ENCODE results near the gene VSTM4. TPM values are rescaled to one million over a fixed set of nuclear protein-coding genes. Genes with fewer than 3 reads are reported as not detected.

Gene VSTM4
- total RNA-seq, 1 donor from 2014 or later: 1.6 TPM

DNA sequence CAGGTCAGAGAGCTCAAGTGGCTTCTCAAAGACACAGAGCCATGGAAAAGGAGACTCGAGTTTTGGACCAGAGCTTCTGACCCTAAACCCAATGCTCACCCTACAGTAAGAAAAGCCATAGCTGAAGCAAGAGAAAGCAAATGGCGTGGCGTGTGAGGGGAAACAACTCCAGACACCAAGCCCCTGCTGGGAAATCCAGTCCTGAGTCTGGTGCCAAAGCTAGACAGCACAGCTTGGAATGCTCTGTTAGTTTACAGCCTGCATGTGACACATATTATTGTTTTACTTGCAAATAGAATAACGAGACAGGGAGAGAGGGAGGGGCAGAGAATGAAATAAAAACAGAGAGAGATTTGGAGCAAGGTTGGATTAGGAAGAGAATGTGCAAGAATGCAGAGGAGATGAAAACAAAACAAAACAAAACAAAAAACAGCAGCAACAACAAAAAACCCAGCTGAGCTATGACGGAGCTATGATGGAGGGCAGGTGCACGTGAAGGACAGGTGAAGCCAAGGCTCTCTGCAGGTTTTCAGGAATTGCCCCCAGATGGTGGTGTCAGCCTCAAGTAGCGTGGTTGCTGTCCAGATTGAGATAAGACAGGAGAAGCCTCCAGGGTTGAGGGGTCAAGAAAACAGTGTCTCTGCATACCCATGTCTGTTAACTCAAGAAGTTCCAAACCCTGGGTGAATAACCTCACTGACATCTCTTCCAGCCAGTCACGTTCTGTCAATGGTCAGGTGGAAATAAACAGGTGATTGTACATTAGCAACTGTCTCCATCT is 105.9 kb downstream of the VSTM4 start:
- DNase-seq (ENCODE audit: low read depth in 2 of 2): no peak

DNA sequence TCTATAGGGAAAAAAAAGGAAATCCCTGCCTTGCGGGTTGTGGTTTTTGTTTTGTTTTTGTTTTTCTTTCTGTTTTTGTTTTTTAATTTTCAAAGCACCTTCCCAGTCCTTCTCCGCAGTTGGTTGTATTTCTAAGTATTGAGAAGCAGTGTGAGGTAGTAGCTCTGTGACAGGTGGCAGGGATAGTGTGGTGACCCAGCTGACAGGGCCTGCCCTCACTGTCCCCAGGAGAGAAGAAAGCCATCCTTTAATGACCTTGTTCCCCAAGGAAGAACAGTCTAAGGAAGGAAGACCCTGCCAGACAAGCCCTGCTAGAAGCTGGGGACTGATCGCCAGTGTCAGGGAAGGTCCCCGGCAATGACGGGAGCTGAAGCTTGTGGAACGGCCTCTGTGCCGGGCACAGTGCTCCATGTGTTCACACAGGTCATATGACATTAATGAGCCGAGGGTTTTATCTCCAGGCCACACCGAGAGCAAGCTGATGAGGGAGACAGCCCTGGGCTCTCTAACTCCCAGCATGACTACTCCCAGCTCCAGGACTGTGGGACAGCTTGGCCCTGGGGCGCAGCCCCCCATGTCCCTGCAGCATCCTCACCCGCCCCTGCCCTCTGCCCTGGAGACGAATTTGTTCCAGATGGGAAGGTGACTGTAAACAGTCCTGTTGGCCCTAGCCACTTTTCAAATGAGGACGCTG is 106.7 kb downstream of the VSTM4 start:
- DNase-seq (ENCODE audit: low read depth in 2 of 2): no peak

DNA sequence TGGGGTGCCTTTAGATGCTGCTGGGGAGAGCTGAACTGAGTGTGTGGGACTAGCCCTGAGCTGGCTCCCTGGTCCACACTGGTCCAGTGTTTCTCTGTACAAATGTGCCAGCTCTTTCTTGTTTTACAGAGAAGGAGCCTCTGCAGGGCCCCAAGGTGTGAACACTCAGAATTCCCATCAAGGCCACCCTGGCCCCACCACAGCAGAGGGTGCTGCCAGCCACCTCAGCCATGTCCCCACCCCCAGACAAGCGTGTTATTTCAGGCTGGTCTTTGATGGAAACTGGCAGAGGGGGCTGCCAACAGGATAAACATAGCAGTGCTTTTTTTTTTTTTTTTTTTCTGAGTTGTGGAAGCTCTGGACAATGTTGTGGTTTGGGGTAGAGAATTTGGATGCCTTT is 107.2 kb downstream of the VSTM4 start:
- peak in 1 of 2 donors; percentile 6 for DNase-seq (ENCODE audit: low read depth in 2 of 2)

DNA sequence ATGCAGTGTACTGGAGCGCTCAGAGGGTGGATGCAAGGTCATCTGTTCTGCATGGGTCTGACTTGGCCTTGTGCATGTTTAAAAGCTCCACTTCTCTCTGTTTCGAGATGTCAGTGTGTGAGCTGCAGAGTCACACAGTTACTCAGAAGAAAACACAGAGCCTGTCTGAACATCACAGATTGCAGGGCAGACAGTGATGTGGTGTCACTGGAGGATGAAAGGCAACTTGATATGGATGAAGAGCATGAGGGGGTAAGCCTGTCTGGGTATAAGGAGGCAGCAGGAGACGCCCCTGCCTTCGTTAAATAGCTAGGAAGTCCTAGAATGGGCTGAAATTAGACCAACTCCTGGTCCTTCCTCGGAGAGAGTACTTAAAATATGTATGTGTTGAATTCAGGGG is 108.2 kb downstream of the VSTM4 start:
- no peak for DNase-seq (ENCODE audit: low read depth in 2 of 2)

DNA sequence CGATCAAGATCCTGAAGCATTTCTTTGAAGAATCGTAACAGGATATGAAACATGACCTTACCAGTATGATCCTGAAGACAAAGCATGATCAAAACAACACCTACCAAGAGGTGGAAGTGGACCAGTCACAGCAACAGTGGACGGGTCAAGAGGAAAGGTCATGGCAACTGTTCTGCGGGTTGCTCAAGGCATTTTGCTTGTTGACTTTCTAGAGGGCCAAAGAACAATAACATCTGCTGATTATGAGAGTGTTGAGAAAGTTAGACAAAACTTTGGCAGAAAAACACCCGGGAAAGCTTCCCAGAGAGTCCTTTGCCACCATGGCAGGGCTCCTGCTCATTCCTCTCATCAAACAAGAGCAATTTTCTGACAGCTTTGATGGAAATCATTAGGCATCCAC is 110.1 kb downstream of the VSTM4 start:
- no peak for DNase-seq (ENCODE audit: low read depth in 2 of 2)

DNA sequence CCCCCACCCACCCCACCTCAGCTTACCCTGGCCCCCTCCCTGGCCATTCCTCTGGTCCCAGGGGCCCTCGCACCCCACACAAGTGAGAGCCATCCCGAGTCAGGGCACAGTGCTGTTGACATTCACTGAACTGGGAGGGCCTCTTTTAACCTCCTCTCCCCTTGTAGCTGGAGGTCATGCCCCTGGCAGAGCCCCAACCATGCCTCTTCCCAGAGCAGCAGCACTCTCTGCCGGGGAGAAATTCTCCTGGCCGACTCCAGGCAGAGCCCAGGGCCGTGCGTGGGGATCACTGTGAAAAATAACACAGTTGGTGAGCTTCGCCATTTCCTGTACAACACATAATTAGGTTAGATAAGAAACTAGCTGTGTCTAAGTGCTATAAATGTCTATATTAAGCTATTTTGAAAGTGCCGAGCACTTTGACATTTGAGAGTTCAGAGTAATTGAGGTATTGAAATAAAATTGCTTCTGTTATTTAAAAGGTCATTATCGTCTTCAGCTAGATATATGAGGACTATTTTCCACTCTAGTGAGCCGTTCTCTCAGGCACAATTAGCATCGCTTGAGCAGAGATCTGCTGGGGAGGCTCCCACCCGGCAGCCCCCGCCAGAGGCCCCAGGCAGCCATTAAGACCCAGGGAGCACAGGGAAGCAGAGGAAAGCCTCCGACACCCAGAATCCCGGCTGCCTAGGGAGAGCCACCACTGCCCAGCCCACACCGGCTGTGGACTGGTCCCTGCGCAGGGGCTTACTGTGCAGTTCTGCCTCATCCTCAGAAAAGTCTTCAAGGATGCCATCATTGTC is 113.3 kb downstream of the VSTM4 start:
- DNase-seq (ENCODE audit: low read depth in 2 of 2): no peak

DNA sequence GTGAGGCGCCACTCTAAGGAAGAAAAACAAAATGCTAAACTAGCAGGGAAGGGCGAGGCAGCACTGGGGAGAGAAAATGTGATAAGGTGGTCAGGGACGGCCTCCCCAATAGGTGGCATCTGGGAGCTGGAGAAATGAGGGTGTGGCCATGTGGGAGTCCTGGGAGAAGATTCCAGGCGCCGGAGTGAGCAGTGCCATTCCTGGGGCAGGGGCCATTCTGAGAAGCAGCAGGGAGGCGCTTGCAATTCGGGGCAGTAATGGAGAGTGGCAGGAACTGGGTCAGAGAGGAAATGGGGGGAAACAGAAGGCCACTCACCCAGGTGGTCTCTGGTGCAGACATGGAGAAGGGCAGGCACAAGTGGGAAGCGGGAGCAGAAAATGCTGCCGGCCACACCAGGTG is 113.9 kb downstream of the VSTM4 start:
- no peak for DNase-seq (ENCODE audit: low read depth in 2 of 2)

DNA sequence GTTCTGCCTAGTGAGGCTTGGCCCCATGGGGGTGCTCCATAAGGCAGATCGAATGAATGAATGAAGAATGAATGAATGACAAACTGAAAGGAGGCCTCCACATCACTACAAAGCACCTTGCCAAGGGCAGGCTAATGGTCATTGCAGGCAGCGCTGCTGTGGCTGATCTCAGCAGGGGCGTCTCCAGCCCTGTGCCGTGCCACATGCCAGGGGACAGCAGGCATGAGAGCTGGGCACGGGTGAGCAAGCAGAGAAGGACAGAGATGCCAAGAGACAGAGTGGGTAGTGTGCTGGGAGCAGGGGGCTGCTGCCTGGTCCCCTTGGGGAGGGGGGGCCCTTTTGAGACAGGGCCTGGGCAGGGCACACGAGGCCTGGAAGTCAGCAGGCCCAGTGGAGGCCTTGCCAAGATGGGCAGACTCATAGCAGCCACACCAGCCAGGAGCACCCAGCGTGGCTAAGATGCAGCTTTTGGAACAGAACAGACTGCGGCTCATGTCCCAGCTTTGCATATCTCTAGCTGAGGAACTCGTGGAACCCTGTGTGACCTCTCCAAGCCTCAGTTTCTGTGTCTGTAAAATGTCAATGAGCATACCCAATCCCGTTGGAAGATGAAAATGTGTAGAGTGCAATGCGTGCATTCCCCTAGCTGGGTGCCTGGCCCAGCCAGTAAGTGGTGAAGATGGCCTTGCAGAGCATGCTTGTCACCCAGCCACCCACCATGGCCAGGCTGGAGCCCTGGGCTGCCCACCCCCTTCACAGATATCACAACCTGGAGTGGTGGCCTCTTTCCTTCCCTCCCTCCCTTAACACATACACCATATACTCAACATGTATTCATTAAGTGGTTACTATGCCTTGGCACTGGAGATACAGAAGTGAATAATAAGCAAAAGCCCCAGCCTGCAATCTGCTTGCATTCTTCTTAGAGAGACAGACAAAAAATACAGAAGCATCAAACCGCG is 114.6 kb downstream of the VSTM4 start:
- DNase-seq (ENCODE audit: low read depth in 2 of 2): no peak

DNA sequence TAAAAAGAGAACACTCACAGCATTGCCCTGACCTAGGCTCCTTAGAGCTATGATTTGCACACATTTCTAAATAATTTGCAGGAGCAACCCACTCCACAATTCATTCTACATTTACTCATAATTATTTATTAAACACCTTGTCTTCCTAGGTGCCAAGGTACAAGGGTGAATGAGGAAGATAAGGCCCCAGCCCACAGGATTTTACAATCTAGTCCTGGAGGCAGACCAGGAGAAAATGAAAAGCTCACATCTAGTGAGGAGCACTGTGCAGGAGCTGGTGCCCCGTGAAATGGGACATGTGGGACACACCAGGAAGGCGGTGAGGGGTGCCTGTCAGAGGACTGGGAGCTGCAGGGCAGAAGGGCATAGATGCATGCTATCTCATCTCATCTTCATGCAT is 116.0 kb downstream of the VSTM4 start:
- no peak for DNase-seq (ENCODE audit: low read depth in 2 of 2)

DNA sequence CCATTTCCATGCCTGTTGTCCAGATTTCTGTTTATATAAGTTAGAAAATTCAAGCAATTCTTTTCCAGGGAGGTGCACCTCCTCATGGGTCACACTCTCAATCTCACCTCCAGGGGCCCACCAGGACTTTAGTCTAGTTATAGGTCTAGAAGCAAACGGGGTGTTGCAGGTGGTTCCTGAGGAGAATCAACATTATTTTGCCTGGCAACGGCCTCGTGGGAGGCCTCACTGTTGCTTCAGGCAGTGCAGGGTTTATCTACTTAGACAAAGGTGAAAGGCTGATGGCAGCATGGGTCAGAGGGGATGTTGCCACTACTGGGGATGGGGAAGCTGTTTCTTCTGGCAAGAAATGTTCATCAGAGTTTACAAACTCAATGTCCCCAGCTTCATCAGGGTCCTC is 119.0 kb downstream of the VSTM4 start:
- no peak for DNase-seq (ENCODE audit: low read depth in 2 of 2)

DNA sequence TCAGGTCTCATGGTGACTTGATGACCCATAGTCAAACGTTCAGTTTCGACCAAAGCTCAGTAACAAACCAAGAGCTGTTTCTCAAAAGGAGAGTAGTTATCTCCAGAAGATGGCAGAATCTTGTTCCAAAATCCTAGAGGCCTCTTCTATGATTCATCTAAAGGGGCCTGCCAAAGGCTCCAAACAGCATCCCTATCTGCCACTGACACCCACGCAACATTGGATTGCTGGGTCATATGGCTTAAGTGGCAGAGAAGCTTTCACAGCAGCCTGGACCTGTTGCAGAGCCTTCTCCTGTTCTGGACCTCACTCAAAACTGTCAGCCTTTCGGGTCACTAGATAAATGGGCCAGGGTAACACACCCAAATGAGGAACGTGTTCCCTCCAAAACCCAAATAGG is 121.7 kb downstream of the VSTM4 start:
- no peak for DNase-seq (ENCODE audit: low read depth in 2 of 2)

DNA sequence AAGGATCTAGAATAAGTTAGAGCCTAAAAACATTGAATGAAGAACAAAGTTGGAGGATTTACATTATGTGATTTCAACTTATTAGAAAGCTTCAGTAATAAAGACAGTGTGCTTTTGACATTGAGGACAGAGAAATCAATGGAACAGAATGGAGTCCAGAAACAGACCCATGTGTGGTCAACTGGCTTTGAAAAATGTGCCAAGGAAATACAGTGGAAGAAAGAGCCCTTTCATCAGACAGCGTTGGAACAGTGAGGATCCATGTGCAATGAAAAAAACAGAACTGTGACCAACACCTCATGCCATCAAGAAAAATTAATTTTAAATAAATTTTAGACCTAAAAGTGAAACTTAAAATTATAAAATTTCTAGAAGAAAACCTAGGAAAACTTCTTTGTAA is 125.1 kb downstream of the VSTM4 start:
- DNase-seq (ENCODE audit: low read depth in 2 of 2): no peak

DNA sequence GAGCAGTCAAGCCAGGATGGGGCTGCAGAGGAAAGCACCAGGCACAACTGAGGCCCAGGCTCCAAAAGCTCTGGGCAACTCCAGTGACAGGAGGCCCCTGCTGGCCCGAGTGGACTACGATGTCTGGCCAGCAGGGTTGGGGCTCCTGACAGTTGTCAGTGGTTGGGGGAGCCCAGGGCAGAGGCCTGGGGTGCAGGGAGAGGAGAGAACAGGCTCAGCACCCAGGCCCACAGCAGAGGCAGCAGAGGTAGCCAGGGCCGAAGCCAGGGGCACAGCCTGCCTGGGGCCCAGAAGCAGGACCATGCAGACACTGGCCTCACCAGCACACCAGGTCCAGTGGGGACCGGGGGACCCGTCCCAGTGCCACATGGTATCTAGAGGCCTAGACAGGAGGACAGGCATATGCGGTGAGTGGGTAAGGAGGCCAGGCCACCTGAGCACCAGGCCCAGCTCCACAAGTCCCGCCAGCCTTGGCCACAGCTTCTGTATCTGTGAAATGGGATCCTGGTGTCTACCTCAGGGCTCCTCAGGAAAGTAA is 129.6 kb downstream of the VSTM4 start:
- no peak for DNase-seq (ENCODE audit: low read depth in 2 of 2)

DNA sequence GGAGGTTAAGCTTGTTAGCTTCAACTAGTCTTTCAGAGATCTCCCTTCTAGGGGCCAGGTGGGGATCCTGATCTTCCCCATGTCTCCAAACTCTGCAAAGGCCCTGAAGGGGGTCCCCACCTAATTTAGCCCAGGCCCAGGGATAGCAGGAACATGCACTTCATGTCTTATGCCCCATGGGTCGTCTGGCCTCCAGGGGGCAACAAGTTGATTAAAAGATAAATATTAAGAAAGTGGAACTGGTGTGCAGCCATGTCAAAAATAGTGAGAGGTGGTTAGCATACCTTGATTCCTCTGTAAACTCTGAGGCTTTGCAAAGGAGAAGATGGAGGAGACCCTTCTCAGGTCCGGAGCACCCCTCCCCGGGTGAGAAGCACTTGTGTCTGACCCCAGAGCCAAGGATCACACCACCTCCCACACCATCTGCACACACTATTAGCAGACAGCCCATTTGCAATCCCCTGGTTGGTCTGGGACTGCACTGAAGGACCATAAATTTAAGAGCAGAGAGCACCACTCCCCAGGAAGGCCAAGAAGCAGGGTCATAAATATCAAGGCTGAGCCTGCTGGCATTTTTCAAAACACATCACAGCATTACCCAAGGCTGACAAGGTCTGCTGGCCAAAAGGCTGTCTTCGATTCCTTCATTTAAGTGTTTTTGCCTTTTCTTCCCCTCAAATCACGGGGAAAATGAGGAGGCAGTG is 131.5 kb downstream of the VSTM4 start:
- DNase-seq (ENCODE audit: low read depth in 2 of 2): no peak

DNA sequence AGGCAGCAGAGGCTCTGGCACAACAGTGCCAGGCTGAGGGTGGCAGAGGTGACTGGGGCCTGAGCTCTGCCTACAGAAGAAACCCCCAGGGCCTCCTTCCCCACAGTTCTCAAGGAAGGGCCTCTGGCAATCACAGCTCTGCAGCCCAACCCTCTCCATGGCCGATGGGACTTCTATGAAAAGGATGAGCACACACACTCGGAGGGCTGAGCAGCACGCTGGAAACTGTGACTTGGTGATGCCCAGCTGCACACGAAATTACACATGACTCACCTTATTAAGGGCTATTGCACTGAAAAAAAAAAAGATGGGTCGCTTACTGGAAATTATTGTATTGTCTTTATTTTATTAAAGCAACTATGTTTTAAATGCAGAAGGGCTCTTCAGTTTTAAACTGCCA is 132.7 kb downstream of the VSTM4 start:
- no peak for DNase-seq (ENCODE audit: low read depth in 2 of 2)

DNA sequence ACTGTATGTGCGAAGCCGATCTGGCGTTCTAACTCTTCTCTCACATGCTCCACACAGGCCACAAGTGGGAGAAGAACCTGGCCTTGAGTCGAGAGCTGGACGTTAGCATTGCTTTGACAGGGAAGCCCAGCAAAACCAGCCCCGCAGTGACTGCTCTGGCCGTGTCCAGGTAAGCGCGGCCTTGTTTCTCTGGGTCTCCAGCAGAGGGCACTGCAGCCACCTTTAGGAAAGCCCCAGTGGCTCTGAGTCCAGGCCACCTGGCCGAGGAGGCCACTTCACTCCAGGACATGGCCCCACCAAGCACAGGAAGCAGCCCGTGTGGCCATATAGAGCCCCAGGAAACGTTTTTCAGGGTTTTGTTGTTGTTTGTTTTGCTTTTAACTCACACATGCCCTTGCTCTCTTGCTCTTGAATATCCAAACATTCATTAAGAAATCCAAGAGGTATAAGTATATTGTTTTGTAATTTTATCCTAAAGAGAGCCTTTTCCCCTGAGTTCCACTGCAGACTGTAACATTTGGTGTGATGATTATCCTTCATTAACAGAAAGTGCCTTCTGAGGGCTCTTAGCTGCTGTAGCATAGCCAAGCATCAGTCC is 133.9 kb downstream of the VSTM4 start:
- peak; percentile 42 to 66 for DNase-seq (ENCODE audit: low read depth in 2 of 2)

DNA sequence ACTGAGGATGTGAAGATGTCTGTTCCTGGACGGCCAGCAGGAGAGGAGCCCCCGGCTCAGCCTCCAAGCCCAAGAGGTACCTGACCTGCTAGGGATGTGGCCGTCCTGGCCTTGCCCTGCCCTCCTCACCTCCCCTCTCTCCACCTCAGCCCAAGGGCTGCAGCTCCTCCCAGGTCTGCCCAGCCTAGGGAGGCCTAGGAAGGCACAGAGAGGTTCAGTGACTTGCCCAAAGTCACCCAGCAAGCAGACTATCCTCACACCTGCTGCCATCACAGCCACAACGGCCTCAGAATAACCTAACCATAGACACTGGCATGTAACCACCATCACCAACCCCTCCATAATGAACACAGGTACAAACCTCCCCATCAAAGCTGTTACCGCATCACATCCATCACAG is 137.0 kb downstream of the VSTM4 start:
- DNase-seq (ENCODE audit: low read depth in 2 of 2): no peak

DNA sequence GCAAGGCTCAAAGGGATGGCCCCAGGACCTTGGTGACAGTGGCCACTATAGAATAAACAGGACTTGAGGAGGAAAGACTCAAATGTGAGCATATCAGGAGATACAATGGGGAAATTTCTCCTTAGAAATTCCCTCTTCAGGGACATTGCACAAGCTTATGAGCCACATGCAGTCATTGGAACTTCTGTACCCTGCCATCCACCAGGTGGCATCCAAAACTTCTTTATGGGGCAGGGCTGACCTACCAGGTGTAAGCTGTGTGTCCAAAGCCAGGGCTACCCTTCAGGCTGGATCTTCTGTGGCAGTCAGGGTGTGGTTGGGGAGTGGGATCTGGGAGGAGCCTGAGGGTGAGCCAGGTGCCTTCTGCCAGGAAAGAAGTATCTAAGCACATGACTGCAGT is 139.1 kb downstream of the VSTM4 start:
- DNase-seq (ENCODE audit: low read depth in 2 of 2): peak in 1 of 2 donors; percentile 53

DNA sequence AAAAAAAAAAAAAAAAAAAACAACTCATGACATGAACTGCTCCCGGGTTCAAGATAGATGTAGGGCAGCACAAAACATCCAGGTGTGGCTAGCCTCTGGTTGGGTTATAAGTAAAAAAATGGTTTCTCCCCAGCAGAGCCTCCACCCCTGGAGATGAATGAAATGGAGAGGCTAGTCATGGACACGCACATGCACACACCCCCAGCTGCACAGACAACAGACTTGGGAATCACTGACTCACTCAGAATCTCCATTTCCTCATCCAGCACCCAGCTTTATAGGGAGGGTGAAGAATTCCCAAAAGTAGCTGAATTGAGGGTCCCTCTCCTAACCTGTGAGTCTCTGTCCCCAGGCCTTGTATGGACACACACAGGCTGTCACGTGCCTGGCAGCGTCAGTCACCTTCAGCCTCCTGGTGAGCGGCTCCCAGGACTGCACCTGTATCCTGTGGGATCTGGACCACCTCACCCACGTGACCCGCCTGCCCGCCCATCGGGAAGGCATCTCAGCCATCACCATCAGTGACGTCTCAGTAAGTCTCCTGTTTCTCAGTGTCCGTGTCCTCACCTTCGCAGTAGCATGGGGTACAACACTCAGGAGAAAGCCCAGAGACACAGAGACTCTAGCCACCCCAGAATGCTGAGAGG is 140.7 kb downstream of the VSTM4 start:
- no peak for DNase-seq (ENCODE audit: low read depth in 2 of 2)
